K562 (cell line): ENCODE data around the gene PLAA.
A peak's percentile ranks its signal among the peaks of the same experiment; 100 is the strongest.

Experiments used
- ADNP ChIP-seq: fragments of 200-800 bp; sonication (Bioruptor generic); IDR thresholded peaks from 2 replicates; pipeline ENCODE4 v1.6.1; 2016; ENCODE audit warnings: missing genetic modification characterization, missing compliant biosample characterization
- ARID1B ChIP-seq: fragments of 450-650 bp; IDR thresholded peaks from 2 replicates; pipeline ENCODE4 v1.6.1; 2016; ENCODE audit warnings: antibody characterized with exemption, mild to moderate bottlenecking, inconsistent platforms
- CBFB ChIP-seq: sonication (generic); formaldehyde crosslinking; IDR thresholded peaks from 2 replicates; pipeline ENCODE4 v1.4.0; 2020; ENCODE audit warnings: mild to moderate bottlenecking, missing genetic modification reagents
- KLF13 ChIP-seq: fragments of 450-650 bp; IDR thresholded peaks from 2 replicates; pipeline ENCODE4 v1.6.1; 2016; ENCODE audit warnings: missing genetic modification characterization, low read depth, mild to moderate bottlenecking, missing compliant biosample characterization, moderate library complexity, borderline replicate concordance
- MCM2 ChIP-seq: fragments of 450-650 bp; IDR thresholded peaks from 2 replicates; pipeline ENCODE4 v1.6.1; 2017; ENCODE audit warnings: low read depth, mild to moderate bottlenecking
- NFATC3 ChIP-seq: fragments of 450-650 bp; IDR thresholded peaks from 2 replicates; pipeline ENCODE4 v1.6.1; 2017; ENCODE audit warnings: mild to moderate bottlenecking
- NR3C1 ChIP-seq: sonication (generic); formaldehyde crosslinking; IDR thresholded peaks from 2 replicates; pipeline ENCODE4 v1.8.1; 2022; ENCODE audit warnings: missing genetic modification reagents
- POLR2AphosphoS5 ChIP-seq: IDR thresholded peaks from 2 replicates; pipeline ENCODE4 v1.6.1; 2011; ENCODE audit warnings: mild to moderate bottlenecking, low read depth, low read length, moderate library complexity; ENCODE audit not compliant: control insufficient read depth, insufficient read depth
- ZBTB34 ChIP-seq: fragments of 250-450 bp; sonication (Bioruptor Pico); IDR thresholded peaks from 2 replicates; pipeline ENCODE4 v1.8.0; 2021; ENCODE audit warnings: mild to moderate bottlenecking, moderate library complexity
- ZBTB7A ChIP-seq: IDR thresholded peaks from 2 replicates; pipeline ENCODE4 v1.6.1; 2011; ENCODE audit warnings: low read depth, mild to moderate bottlenecking, low read length, moderate library complexity, borderline replicate concordance; ENCODE audit not compliant: control insufficient read depth
- ZNF592 ChIP-seq: fragments of 450-650 bp; IDR thresholded peaks from 2 replicates; pipeline ENCODE4 v1.6.1; 2017; ENCODE audit warnings: antibody characterized with exemption, mild to moderate bottlenecking
- TF ChIP-seq, protein P1 (sequence below), 3 experiments: IDR thresholded peaks in 2 of 3; conservative IDR thresholded peaks in 1 of 3; 2 replicates each; pipeline ENCODE4 v1.5.1; 2011 to 2012; ENCODE audit warnings: low read length in 3 of 3, mild to moderate bottlenecking in 3 of 3, control low read depth in 2 of 3, improper control_type of control experiment in 1 of 3, inconsistent platforms in 1 of 3, low read depth in 1 of 3, mixed read lengths in 1 of 3, moderate library complexity in 1 of 3; ENCODE audit not compliant: insufficient read depth in 2 of 3
- TF ChIP-seq, protein P2 (sequence below): sonication (generic); formaldehyde crosslinking; IDR thresholded peaks from 2 replicates; pipeline ENCODE4 v1.8.1; 2023; ENCODE audit warnings: mild to moderate bottlenecking, missing genetic modification reagents
- TF ChIP-seq, protein P3 (sequence below): sonication (generic); formaldehyde crosslinking; IDR thresholded peaks from 2 replicates; pipeline ENCODE4 v1.8.1; 2023; ENCODE audit warnings: mild to moderate bottlenecking, missing genetic modification reagents

DNA sequence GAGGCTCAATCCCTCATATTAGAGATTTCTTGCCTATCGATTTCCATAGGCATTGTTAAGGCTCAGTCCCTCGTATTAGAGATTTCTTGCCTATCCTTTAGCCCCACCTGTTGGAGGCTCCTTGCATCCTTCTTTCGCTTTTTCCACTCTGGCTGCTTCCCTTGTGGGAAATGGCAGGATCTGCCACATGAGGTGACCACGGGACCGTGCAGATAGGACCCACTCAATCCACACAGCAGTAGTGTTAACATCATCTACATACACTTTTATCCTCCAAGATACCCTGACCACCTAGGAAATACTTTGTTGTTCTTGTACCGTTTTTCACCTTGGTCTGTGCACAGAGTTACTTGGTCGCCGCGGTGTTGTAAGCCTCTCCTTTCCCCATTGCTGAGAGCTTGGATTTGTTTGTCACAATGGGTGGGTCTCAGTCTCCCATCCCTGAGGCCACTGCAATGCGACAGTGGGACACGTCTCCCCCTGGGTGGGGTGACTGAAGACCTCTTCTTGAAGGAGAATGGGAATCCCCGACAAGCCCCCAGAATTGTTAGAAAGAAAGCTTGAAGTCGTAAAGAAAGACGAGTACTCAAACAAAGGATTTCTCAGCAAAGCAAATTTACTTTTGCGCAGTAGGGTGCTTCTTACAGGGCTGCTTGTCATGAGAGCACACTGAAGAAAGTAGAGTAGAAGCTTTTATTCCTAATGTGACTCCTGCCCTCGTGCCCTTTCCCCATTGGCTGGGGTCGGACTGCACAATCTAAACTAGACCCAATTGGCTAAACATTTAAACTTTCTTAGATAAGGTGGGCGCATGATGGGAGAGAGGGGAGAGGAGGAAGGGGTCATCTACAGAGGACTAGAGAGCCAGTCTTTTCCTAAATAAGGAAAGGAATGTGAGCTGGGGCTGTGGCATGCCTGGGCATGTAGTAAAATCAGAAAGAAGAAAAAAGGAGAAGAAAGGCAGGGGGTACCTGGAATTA lies 29.0 kb upstream of the PLAA start:
- TF ChIP-seq, protein P1, sequence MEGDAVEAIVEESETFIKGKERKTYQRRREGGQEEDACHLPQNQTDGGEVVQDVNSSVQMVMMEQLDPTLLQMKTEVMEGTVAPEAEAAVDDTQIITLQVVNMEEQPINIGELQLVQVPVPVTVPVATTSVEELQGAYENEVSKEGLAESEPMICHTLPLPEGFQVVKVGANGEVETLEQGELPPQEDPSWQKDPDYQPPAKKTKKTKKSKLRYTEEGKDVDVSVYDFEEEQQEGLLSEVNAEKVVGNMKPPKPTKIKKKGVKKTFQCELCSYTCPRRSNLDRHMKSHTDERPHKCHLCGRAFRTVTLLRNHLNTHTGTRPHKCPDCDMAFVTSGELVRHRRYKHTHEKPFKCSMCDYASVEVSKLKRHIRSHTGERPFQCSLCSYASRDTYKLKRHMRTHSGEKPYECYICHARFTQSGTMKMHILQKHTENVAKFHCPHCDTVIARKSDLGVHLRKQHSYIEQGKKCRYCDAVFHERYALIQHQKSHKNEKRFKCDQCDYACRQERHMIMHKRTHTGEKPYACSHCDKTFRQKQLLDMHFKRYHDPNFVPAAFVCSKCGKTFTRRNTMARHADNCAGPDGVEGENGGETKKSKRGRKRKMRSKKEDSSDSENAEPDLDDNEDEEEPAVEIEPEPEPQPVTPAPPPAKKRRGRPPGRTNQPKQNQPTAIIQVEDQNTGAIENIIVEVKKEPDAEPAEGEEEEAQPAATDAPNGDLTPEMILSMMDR (IDR thresholded peaks at IDR 0.05 in 2 of 3, conservative IDR thresholded peaks at IDR 0.05 in 1 of 3; ENCODE audit: insufficient read depth in 2 of 3, low read depth in 1 of 3, low read length in 3 of 3): peak; percentile 42 to 53 (median 49); a peak in 4 of 6 replicates
- TF ChIP-seq, protein P2, sequence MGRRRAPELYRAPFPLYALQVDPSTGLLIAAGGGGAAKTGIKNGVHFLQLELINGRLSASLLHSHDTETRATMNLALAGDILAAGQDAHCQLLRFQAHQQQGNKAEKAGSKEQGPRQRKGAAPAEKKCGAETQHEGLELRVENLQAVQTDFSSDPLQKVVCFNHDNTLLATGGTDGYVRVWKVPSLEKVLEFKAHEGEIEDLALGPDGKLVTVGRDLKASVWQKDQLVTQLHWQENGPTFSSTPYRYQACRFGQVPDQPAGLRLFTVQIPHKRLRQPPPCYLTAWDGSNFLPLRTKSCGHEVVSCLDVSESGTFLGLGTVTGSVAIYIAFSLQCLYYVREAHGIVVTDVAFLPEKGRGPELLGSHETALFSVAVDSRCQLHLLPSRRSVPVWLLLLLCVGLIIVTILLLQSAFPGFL (CRISPR knock-in tag): no peak
- TF ChIP-seq KLF13 (tag): no peak
- TF ChIP-seq NR3C1: no peak
- no peak for TF ChIP-seq CBFB (CRISPR knock-in tag)
- TF ChIP-seq ZNF592: no peak
- TF ChIP-seq ADNP (tag): no peak
- no peak for TF ChIP-seq ZBTB34 (CRISPR knock-in tag)
- no peak for TF ChIP-seq POLR2AphosphoS5
- TF ChIP-seq, protein P3, sequence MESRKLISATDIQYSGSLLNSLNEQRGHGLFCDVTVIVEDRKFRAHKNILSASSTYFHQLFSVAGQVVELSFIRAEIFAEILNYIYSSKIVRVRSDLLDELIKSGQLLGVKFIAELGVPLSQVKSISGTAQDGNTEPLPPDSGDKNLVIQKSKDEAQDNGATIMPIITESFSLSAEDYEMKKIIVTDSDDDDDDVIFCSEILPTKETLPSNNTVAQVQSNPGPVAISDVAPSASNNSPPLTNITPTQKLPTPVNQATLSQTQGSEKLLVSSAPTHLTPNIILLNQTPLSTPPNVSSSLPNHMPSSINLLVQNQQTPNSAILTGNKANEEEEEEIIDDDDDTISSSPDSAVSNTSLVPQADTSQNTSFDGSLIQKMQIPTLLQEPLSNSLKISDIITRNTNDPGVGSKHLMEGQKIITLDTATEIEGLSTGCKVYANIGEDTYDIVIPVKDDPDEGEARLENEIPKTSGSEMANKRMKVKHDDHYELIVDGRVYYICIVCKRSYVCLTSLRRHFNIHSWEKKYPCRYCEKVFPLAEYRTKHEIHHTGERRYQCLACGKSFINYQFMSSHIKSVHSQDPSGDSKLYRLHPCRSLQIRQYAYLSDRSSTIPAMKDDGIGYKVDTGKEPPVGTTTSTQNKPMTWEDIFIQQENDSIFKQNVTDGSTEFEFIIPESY (CRISPR knock-in tag): no peak
- TF ChIP-seq ZBTB7A: no peak
- no peak for TF ChIP-seq ARID1B
- TF ChIP-seq MCM2: no peak
- TF ChIP-seq NFATC3: no peak
